HepG2 (cell line): ENCODE results near the gene TMEM256. TPM values are rescaled to one million over a fixed set of nuclear protein-coding genes. Genes with fewer than 3 reads are reported as not detected.

ENCODE experiments used
- ARHGAP35 ChIP-seq: sonication (generic); formaldehyde crosslinking; IDR thresholded peaks from 2 replicates; pipeline ENCODE4 v1.9.0; 2022; ENCODE audit warnings: mild to moderate bottlenecking, inconsistent platforms, moderate library complexity, missing genetic modification reagents, borderline replicate concordance
- BHLHE40 ChIP-seq: IDR thresholded peaks from 2 replicates; pipeline ENCODE4 v1.6.1; 2011; ENCODE audit warnings: low read length, improper control_type of control experiment
- HNRNPLL ChIP-seq: fragments of 200-400 bp; formaldehyde crosslinking; IDR thresholded peaks from 2 replicates; pipeline ENCODE4 v1.6.1; 2017; ENCODE audit warnings: mild to moderate bottlenecking, low read depth, low read length; ENCODE audit not compliant: poor library complexity, severe bottlenecking
- JARID2 ChIP-seq: sonication (generic); formaldehyde crosslinking; IDR thresholded peaks from 2 replicates; pipeline ENCODE4 v1.8.1; 2023; ENCODE audit warnings: missing genetic modification reagents, inconsistent platforms; ENCODE audit not compliant: insufficient replicate concordance
- KMT2A ChIP-seq: sonication (generic); formaldehyde crosslinking; IDR thresholded peaks from 2 replicates; pipeline ENCODE4 v1.4.0; 2020; ENCODE audit warnings: missing genetic modification reagents
- MED1 ChIP-seq: sonication (generic); formaldehyde crosslinking; IDR thresholded peaks from 2 replicates; pipeline ENCODE4 v1.4.0; 2020; ENCODE audit warnings: missing genetic modification reagents
- MYC ChIP-seq: sonication (generic); formaldehyde crosslinking; IDR thresholded peaks from 2 replicates; pipeline ENCODE4 v1.9.0; 2021; ENCODE audit warnings: missing genetic modification reagents, borderline replicate concordance
- NFE2L1 ChIP-seq: sonication (generic); formaldehyde crosslinking; IDR thresholded peaks from 2 replicates; pipeline ENCODE4 v1.4.0; 2020; ENCODE audit warnings: missing genetic modification reagents, mild to moderate bottlenecking, borderline replicate concordance
- POGZ ChIP-seq: sonication (generic); formaldehyde crosslinking; IDR thresholded peaks from 2 replicates; pipeline ENCODE4 v1.4.0; 2020; ENCODE audit warnings: mild to moderate bottlenecking, missing genetic modification reagents
- SAP130 ChIP-seq: IDR thresholded peaks from 2 replicates; pipeline ENCODE4 v1.6.1; 2016; ENCODE audit warnings: low read depth
- ZBTB38 ChIP-seq: sonication (generic); formaldehyde crosslinking; IDR thresholded peaks from 2 replicates; pipeline ENCODE4 v1.5.1; 2020; ENCODE audit warnings: mild to moderate bottlenecking, missing genetic modification reagents
- ZFY ChIP-seq: sonication (generic); formaldehyde crosslinking; IDR thresholded peaks from 2 replicates; pipeline ENCODE4 v1.4.0; 2020; ENCODE audit warnings: missing genetic modification reagents
- ZNF776 ChIP-seq: sonication (generic); formaldehyde crosslinking; IDR thresholded peaks from 2 replicates; pipeline ENCODE4 v1.4.0; 2020; ENCODE audit warnings: mild to moderate bottlenecking, missing genetic modification reagents
- ZNF800 ChIP-seq: sonication (generic); formaldehyde crosslinking; IDR thresholded peaks from 2 replicates; pipeline ENCODE4 v1.4.0; 2020; ENCODE audit warnings: missing genetic modification reagents
- ZSCAN12 ChIP-seq: sonication (generic); formaldehyde crosslinking; IDR thresholded peaks from 2 replicates; pipeline ENCODE4 v1.9.0; 2021; ENCODE audit warnings: mild to moderate bottlenecking, missing genetic modification reagents
- polyA plus RNA-seq, 8 experiments: library from polyadenylated mRNA; depleted of rRNA in 3 of 8; stranded (reverse) in 7 of 8; unstranded in 1 of 8; fragments of >200 nt; fragmentation: Illumina TruSeq in 4 of 8; extraction: Trizol in 4 of 8; gene quantifications; 2 replicates each; pipeline versions ENCODE4 v1.2.1 to v1.2.3, GENCODE V29; 2011 to 2016; ENCODE audit warnings: low read depth in 4 of 8, missing spikeins in 1 of 8, mixed read lengths in 1 of 8; ENCODE audit not compliant: insufficient read depth in 1 of 8
- total RNA-seq, 5 experiments: library from RNA; depleted of rRNA; stranded (reverse); fragments of >200 nt; fragmentation: Illumina TruSeq; extraction: Trizol; gene quantifications; 2 replicates each; pipeline ENCODE4 v1.2.3, GENCODE V29; 2016; ENCODE audit warnings: low read depth in 1 of 5
- TF ChIP-seq, protein P1 (sequence below): sonication (generic); formaldehyde crosslinking; conservative IDR thresholded peaks from 2 replicates; pipeline ENCODE4 v1.8.0; 2022; ENCODE audit warnings: mild to moderate bottlenecking, moderate library complexity, missing genetic modification reagents
- TF ChIP-seq, protein P2 (sequence below): sonication (generic); formaldehyde crosslinking; IDR thresholded peaks from 2 replicates; pipeline ENCODE4 v1.8.0; 2022; ENCODE audit warnings: mild to moderate bottlenecking, missing genetic modification reagents, moderate library complexity
- TF ChIP-seq, protein P3 (sequence below): sonication (generic); formaldehyde crosslinking; IDR thresholded peaks from 2 replicates; pipeline ENCODE4 v1.9.0; 2022; ENCODE audit warnings: low read depth, missing genetic modification reagents
- TF ChIP-seq, protein P4 (sequence below): sonication (generic); formaldehyde crosslinking; IDR thresholded peaks from 2 replicates; pipeline ENCODE4 v1.8.1; 2023; ENCODE audit warnings: mild to moderate bottlenecking, moderate library complexity, missing genetic modification reagents

Gene TMEM256
- total and polyA plus RNA-seq, 2 of the 13 experiments (the other 11 are each of a cell fraction or from before 2014, with no cell fraction given), result 231 to 252 TPM

DNA sequence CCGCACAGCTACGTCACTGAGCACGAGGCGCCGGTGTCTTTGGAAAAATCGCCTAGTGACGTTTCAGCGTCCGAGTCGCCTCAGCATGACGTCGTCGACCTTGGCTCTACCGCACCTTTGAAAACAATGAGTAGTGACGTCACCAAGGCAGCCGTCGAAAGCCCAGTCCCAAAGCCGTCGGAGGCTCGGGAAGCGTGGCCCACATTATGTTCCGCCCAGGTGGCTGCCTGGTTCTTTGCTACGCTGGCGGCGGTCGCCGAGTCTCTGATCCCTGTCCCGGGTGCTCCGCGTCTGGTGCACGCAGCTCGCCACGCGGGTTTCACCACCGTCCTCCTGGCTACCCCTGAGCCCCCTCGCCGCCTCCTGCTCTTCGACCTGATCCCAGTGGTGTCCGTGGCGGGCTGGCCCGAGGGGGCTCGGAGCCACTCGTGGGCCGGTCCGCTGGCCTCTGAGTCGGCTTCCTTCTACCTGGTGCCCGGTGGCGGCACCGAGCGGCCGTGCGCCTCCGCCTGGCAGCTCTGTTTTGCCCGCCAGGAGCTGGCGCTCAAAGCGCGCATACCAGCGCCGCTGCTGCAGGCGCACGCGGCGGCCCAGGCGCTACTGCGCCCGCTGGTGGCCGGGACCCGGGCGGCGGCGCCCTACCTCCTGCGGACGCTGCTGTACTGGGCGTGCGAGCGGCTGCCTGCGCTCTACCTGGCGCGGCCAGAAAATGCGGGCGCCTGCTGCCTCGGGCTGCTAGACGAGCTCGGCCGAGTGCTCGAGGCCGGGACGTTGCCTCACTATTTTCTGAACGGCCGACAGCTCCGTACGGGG lies 32.9 kb upstream of the TMEM256 start (continued):
- no peak for TF ChIP-seq NFE2L1 (CRISPR knock-in tag)
- TF ChIP-seq POGZ, result no peak
- TF ChIP-seq MYC (CRISPR knock-in tag), result peak; percentile 80
- peak; percentile 81 for TF ChIP-seq ZNF800 (CRISPR knock-in tag)
- peak; percentile 21; the same call in 1 of the 2 replicates for TF ChIP-seq KMT2A (CRISPR knock-in tag)
- TF ChIP-seq ZNF776 (CRISPR knock-in tag), result peak; percentile 63; the same call in 1 of the 2 replicates
- peak; percentile 75 for TF ChIP-seq HNRNPLL
- peak; percentile 34 for TF ChIP-seq ZBTB38 (CRISPR knock-in tag)
- peak; percentile 33; the same call in 1 of the 2 replicates for TF ChIP-seq MED1 (CRISPR knock-in tag)
- TF ChIP-seq, protein P1, sequence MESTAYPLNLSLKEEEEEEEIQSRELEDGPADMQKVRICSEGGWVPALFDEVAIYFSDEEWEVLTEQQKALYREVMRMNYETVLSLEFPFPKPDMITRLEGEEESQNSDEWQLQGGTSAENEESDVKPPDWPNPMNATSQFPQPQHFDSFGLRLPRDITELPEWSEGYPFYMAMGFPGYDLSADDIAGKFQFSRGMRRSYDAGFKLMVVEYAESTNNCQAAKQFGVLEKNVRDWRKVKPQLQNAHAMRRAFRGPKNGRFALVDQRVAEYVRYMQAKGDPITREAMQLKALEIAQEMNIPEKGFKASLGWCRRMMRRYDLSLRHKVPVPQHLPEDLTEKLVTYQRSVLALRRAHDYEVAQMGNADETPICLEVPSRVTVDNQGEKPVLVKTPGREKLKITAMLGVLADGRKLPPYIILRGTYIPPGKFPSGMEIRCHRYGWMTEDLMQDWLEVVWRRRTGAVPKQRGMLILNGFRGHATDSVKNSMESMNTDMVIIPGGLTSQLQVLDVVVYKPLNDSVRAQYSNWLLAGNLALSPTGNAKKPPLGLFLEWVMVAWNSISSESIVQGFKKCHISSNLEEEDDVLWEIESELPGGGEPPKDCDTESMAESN, result peak; percentile 55; the same call in 1 of the 2 replicates
- TF ChIP-seq, protein P2, sequence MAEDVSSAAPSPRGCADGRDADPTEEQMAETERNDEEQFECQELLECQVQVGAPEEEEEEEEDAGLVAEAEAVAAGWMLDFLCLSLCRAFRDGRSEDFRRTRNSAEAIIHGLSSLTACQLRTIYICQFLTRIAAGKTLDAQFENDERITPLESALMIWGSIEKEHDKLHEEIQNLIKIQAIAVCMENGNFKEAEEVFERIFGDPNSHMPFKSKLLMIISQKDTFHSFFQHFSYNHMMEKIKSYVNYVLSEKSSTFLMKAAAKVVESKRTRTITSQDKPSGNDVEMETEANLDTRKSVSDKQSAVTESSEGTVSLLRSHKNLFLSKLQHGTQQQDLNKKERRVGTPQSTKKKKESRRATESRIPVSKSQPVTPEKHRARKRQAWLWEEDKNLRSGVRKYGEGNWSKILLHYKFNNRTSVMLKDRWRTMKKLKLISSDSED (CRISPR knock-in tag), result no peak
- TF ChIP-seq, protein P3, sequence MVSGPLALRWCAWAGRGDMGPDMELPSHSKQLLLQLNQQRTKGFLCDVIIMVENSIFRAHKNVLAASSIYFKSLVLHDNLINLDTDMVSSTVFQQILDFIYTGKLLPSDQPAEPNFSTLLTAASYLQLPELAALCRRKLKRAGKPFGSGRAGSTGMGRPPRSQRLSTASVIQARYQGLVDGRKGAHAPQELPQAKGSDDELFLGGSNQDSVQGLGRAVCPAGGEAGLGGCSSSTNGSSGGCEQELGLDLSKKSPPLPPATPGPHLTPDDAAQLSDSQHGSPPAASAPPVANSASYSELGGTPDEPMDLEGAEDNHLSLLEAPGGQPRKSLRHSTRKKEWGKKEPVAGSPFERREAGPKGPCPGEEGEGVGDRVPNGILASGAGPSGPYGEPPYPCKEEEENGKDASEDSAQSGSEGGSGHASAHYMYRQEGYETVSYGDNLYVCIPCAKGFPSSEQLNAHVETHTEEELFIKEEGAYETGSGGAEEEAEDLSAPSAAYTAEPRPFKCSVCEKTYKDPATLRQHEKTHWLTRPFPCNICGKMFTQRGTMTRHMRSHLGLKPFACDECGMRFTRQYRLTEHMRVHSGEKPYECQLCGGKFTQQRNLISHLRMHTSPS (CRISPR knock-in tag), result peak; percentile 57; the same call in 1 of the 2 replicates
- TF ChIP-seq ZFY (CRISPR knock-in tag), result 0 out of 2 replicates have a peak, but pooled peaks have one; percentile 25
- TF ChIP-seq, protein P4, sequence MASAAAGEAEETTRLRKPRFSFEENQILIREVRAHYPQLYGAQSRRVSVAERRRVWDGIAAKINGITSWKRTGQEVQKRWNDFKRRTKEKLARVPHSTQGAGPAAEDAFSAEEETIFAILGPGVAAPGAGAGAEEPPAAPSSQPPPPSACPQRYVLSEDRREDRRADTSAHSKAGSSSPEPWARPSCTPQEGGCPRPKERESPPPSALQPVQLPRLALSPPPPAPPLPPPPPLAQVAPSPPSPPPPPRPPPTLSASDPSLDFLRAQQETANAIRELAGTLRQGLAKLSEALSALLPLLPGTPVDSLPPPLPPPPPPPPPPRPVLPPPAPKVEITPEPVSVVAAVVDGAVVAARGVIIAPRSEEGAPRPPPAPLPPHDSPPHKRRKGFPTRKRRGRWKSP (CRISPR knock-in tag), result peak; percentile 90
- peak; percentile 21; the same call in 1 of the 2 replicates for TF ChIP-seq SAP130
- no peak for TF ChIP-seq JARID2
- 0 out of 2 replicates have a peak, but pooled peaks have one; percentile 35 for TF ChIP-seq ARHGAP35
- TF ChIP-seq ZSCAN12 (CRISPR knock-in tag), result 0 out of 2 replicates have a peak, but pooled peaks have one; percentile 54
- no peak for TF ChIP-seq BHLHE40
